Measurements from ENCODE around the gene SGMS1.

DNA sequence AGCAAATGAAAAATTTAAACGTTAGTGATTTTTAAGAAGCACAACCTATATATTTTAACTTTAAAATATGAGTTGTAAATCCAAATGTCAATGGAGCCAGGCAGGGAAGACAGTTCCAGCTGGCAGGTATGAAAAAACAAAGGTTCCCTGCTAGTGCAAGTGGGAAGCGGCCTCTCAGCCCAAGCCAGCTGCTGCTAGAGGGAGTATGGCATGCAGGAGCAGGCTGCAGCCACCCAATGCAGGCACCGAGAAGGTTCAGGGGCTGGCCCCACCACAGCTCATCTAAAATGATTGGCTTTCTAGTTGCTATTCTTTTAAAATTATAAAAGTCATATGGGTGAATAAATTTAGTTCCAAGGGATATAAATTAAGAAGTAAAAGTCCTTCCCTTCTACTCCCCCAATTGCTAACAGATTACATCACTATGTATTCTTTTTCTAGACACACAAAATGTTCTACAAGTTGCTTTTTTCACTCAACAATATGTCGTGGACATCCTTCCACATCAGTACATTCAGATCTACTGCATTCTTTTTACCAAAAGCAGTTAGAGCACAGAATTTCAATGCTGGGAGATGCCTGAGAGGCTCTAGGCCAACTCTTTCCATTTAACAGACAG lies 69.3 kb downstream of the SGMS1 start:
- TF ChIP-seq POLR2A (IDR thresholded peaks at IDR 0.05; ENCODE audit: low read depth, low read length), result no peak
- TF ChIP-seq TAF1 (IDR thresholded peaks at IDR 0.05; ENCODE audit: borderline replicate concordance, low read depth, low read length), result no peak
- no peak for TF ChIP-seq POLR2AphosphoS5 (IDR thresholded peaks at IDR 0.05; ENCODE audit: low read depth, low read length)
